Gastrocnemius medialis (tissue), 4 donors: Measurements from ENCODE around the gene HABP2. TPM values are rescaled to one million over a fixed set of nuclear protein-coding genes. Genes with fewer than 3 reads are reported as not detected.

Experiments used
- ATAC-seq, 2 donors: fragments of 150-250 bp; one replicate each; pipeline ENCODE4 v1.9.1; 2016
- DNase-seq, 2 donors: peaks; one replicate each; pipeline ENCODE4 v3.0.0-alpha.2; 2019
- H3K27ac ChIP-seq, 4 donors: fragments of 200-600 bp; sonication (generic); 1 replicate in 1 of 4; 2 replicates in 3 of 4; pipeline ENCODE4 v1.5.1; 2016 to 2018; ENCODE audit warnings: mild to moderate bottlenecking in 2 of 4, moderate library complexity in 1 of 4
- H3K27me3 ChIP-seq, 3 donors: fragments of 200-600 bp; sonication (generic) in 2 of 3; 1 replicate in 1 of 3; 2 replicates in 2 of 3; pipeline versions ENCODE4 v1.5.1 to v1.6.0; 2016 to 2019; ENCODE audit warnings: mild to moderate bottlenecking in 1 of 3, moderate library complexity in 1 of 3
- H3K36me3 ChIP-seq, 2 donors: fragments of 200-600 bp; sonication (generic) in 1 of 2; one replicate each; pipeline ENCODE4 v1.5.1; 2017 to 2018
- H3K4me1 ChIP-seq, 2 donors: fragments of 200-600 bp; sonication (generic) in 1 of 2; one replicate each; pipeline ENCODE4 v1.5.1; 2016 to 2017; ENCODE audit warnings: mild to moderate bottlenecking in 2 of 2
- H3K4me3 ChIP-seq, 4 donors: fragments of 200-600 bp; sonication (generic) in 3 of 4; 1 replicate in 1 of 4; 2 replicates in 3 of 4; pipeline ENCODE4 v1.5.1; 2016 to 2019; ENCODE audit warnings: mild to moderate bottlenecking in 2 of 4
- H3K9me3 ChIP-seq, 3 donors: fragments of 200-600 bp; sonication (generic) in 2 of 3; 1 replicate in 1 of 3; 2 replicates in 2 of 3; pipeline ENCODE4 v1.5.1; 2016 to 2019
- CTCF ChIP-seq, 5 experiments: fragments of 450-650 bp in 3 of 5; fragments of 200-600 bp in 2 of 5; sonication (generic) in 2 of 5; IDR thresholded peaks in 4 of 5; conservative IDR thresholded peaks in 1 of 5; 1 replicate in 4 of 5; 2 replicates in 1 of 5; pipeline ENCODE4 v1.5.1; 2016 to 2019; ENCODE audit warnings: antibody characterized with exemption in 5 of 5, mild to moderate bottlenecking in 3 of 5, moderate library complexity in 3 of 5
- POLR2A ChIP-seq, 2 donors: fragments of 450-650 bp; IDR thresholded peaks; one replicate each; pipeline ENCODE4 v1.6.1; 2017; ENCODE audit warnings: antibody characterized with exemption in 2 of 2, mild to moderate bottlenecking in 2 of 2, moderate library complexity in 2 of 2
- in situ Hi-C, 4 donors: fragments of 200-750 bp; cut with MboI; loops; one replicate each; pipeline versions ENCODE4 v1.15.0 to v1.8.0; 2017; ENCODE audit warnings: low sequenced_read_pairs in 4 of 4
- intact Hi-C: fragments of 100-400 bp; cut with DNase I; formaldehyde crosslinking; loops from one replicate; pipeline ENCODE4 v1.15.1; 2023; ENCODE audit warnings: low total_unique reads
- total RNA-seq, 4 donors: library from RNA; depleted of rRNA; stranded (reverse); fragments of >200 nt; gene quantifications; one replicate each; pipeline versions ENCODE4 v1.1.0 to v1.2.3, GENCODE V29; 2016

HABP2 gene
- total RNA-seq, 4 donors from 2014 or later, result 0.26 to 0.60 TPM; not detected in 2

GRCh38 chr10:113590581-113590980, 37.7 kb downstream of the HABP2 start:
- H3K9me3 ChIP-seq, result no peaks in the 10 kb centered on the region
- H3K4me1 ChIP-seq, result peaks cover 5 to 6% of the 10 kb centered on the region in 2 donors
- no peak overlapping the region for H3K4me3 ChIP-seq
- H3K36me3 ChIP-seq, result peaks cover 0 to 81% of the 10 kb centered on the region in 2 donors
- TF ChIP-seq CTCF (IDR thresholded peaks at IDR 0.05 in 4 of 5, conservative IDR thresholded peaks at IDR 0.05 in 1 of 5) (no peak), POLR2A (IDR thresholded peaks at IDR 0.05) (no peak)
- ATAC-seq (peak; percentile 53 to 71), DNase-seq (peak; percentile 40 to 67)
- intact Hi-C loops (no loop called here), in situ Hi-C loops (no loop called here)
- H3K27ac ChIP-seq, result peak overlapping the region; percentile 44 to 93 (median 81)
- H3K27me3 ChIP-seq, result no peaks in the 10 kb centered on the region

GRCh38 chr10:113592380-113592779, 39.5 kb downstream of the HABP2 start:
- in situ Hi-C loops, result no loop called here
- DNase-seq, result no peak
- peak overlapping the region; percentile 27 to 82 (median 60) for H3K27ac ChIP-seq
- intact Hi-C loops, result no loop called here
- H3K9me3 ChIP-seq, result no peaks in the 10 kb centered on the region
- ATAC-seq, result no peak
- no peak for TF ChIP-seq CTCF (IDR thresholded peaks at IDR 0.05 in 4 of 5, conservative IDR thresholded peaks at IDR 0.05 in 1 of 5)
- TF ChIP-seq POLR2A (IDR thresholded peaks at IDR 0.05), result no peak
- H3K4me3 ChIP-seq, result no peak overlapping the region
- peaks cover 4 to 99% of the 10 kb centered on the region in 2 donors for H3K36me3 ChIP-seq
- H3K27me3 ChIP-seq, result no peaks in the 10 kb centered on the region
- H3K4me1 ChIP-seq, result peaks cover 0 to 5% of the 10 kb centered on the region in 2 donors

GRCh38 chr10:113594652-113595051, 41.8 kb downstream of the HABP2 start:
- Histone ChIP-seq H3K36me3 (peaks cover 4 to 94% of the 10 kb centered on the region in 2 donors), H3K27me3 (no peaks in the 10 kb centered on the region), H3K27ac (peak overlapping the region in 3 of 4 donors; percentile 28 to 44 (median 36)), H3K4me1 (peaks cover 0 to 5% of the 10 kb centered on the region in 2 donors), H3K9me3 (no peaks in the 10 kb centered on the region), H3K4me3 (no peak overlapping the region)
- no peak for TF ChIP-seq POLR2A (IDR thresholded peaks at IDR 0.05)
- no peak for TF ChIP-seq CTCF (IDR thresholded peaks at IDR 0.05 in 4 of 5, conservative IDR thresholded peaks at IDR 0.05 in 1 of 5)
- intact Hi-C loops, result no loop called here
- ATAC-seq, result no peak
- in situ Hi-C loops, result no loop called here
- DNase-seq, result no peak

GRCh38 chr10:113600569-113600968, 47.7 kb downstream of the HABP2 start:
- TF ChIP-seq POLR2A (IDR thresholded peaks at IDR 0.05) (no peak), CTCF (IDR thresholded peaks at IDR 0.05 in 4 of 5, conservative IDR thresholded peaks at IDR 0.05 in 1 of 5) (no peak)
- intact Hi-C loops, result no loop called here
- H3K27ac ChIP-seq, result peak overlapping the region in 3 of 4 donors; percentile 19 to 96 (median 88)
- in situ Hi-C loops, result no loop called here
- no peaks in the 10 kb centered on the region for H3K9me3 ChIP-seq
- peaks cover 13 to 18% of the 10 kb centered on the region in 2 donors for H3K4me1 ChIP-seq
- H3K36me3 ChIP-seq, result peaks cover 4 to 73% of the 10 kb centered on the region in 2 donors
- no peak for DNase-seq
- no peak overlapping the region for H3K4me3 ChIP-seq
- ATAC-seq, result no peak
- H3K27me3 ChIP-seq, result no peaks in the 10 kb centered on the region
